PC-3 (cell line): ENCODE results near the gene CDH22.

ENCODE experiments used
- EZH2 ChIP-seq: fragments of 300-600 bp; sonication (generic); IDR thresholded peaks from one replicate; pipeline ENCODE4 v1.6.1; 2017; ENCODE audit warnings: antibody characterized with exemption, mild to moderate bottlenecking, low read length; ENCODE audit not compliant: unreplicated experiment
- EZH2phosphoT487 ChIP-seq: fragments of 300-600 bp; sonication (generic); IDR thresholded peaks from 2 replicates; pipeline ENCODE4 v1.6.1; 2018; ENCODE audit warnings: mild to moderate bottlenecking, antibody characterized with exemption, low read length, borderline replicate concordance
- TF ChIP-seq, protein P1 (sequence below): fragments of 300-600 bp; sonication (generic); conservative IDR thresholded peaks from 2 replicates; pipeline ENCODE4 v1.5.1; 2017; ENCODE audit warnings: antibody characterized with exemption, low read depth, mild to moderate bottlenecking, low read length

GRCh38 chr20:46306743-46307138, 1.6 kb downstream of the CDH22 start:
- TF ChIP-seq, protein P1, sequence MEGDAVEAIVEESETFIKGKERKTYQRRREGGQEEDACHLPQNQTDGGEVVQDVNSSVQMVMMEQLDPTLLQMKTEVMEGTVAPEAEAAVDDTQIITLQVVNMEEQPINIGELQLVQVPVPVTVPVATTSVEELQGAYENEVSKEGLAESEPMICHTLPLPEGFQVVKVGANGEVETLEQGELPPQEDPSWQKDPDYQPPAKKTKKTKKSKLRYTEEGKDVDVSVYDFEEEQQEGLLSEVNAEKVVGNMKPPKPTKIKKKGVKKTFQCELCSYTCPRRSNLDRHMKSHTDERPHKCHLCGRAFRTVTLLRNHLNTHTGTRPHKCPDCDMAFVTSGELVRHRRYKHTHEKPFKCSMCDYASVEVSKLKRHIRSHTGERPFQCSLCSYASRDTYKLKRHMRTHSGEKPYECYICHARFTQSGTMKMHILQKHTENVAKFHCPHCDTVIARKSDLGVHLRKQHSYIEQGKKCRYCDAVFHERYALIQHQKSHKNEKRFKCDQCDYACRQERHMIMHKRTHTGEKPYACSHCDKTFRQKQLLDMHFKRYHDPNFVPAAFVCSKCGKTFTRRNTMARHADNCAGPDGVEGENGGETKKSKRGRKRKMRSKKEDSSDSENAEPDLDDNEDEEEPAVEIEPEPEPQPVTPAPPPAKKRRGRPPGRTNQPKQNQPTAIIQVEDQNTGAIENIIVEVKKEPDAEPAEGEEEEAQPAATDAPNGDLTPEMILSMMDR = no peak
- TF ChIP-seq EZH2phosphoT487 = no peak
- no peak for TF ChIP-seq EZH2
